Caco-2 (cell line): ENCODE data around the gene CETP. TPM values are rescaled to one million over a fixed set of nuclear protein-coding genes. Genes with fewer than 3 reads are reported as not detected.

Source experiments
- BruUV-seq: library from RNA; stranded (reverse); fragments of 400-500 nt; replicated peaks from 2 replicates; lab custom pipeline; 2021; lab: Mats Ljungman, UMichigan
- CTCF ChIA-PET: fragments of 300-600 bp; sonication (Branson Sonifier 250); formaldehyde crosslinking; loops from one replicate; lab custom pipeline; 2022; ENCODE audit warnings: antibody characterized with exemption; lab: Charles Lee
- POLR2A ChIA-PET: fragments of 300-600 bp; sonication (Branson Sonifier 250); formaldehyde crosslinking; loops from one replicate; lab custom pipeline; 2022; ENCODE audit warnings: antibody characterized with exemption; lab: Charles Lee
- DNase-seq, 2 experiments: peaks; one replicate each; pipeline versions ENCODE4 v3.0.0 to v3.0.0-alpha.2; 2020 to 2022
- H3K27me3 ChIP-seq: replicated peaks from 2 replicates; pipeline ENCODE4 v1.6.0; 2011; ENCODE audit warnings: low read length; ENCODE audit not compliant: control insufficient read depth, insufficient read depth
- H3K36me3 ChIP-seq: 2 replicates; pipeline ENCODE4 v1.5.1; 2011; ENCODE audit warnings: low read length; ENCODE audit not compliant: control insufficient read depth, insufficient read depth
- H3K4me1 ChIP-seq: fragments of 250-450 bp; sonication (Bioruptor Pico); 2 replicates; pipeline ENCODE4 v1.5.1; 2020; ENCODE audit warnings: mild to moderate bottlenecking
- H3K4me3 ChIP-seq: 2 replicates; pipeline ENCODE4 v1.5.1; 2011; ENCODE audit warnings: low read depth, mild to moderate bottlenecking, control low read depth, low read length
- H3K9me3 ChIP-seq: fragments of 250-450 bp; sonication (Bioruptor Pico); 2 replicates; pipeline ENCODE4 v1.5.1; 2020; ENCODE audit warnings: mild to moderate bottlenecking, moderate library complexity
- H3K27ac Mint-ChIP-seq: one replicate; pipeline ENCODE4 v1.8.0; 2022; ENCODE audit warnings: mixed read lengths; ENCODE audit not compliant: unreplicated experiment
- H3K27me3 Mint-ChIP-seq: one replicate; pipeline ENCODE4 v1.8.0; 2022; ENCODE audit warnings: mixed read lengths; ENCODE audit not compliant: insufficient read depth, unreplicated experiment
- H3K36me3 Mint-ChIP-seq: one replicate; pipeline ENCODE4 v1.8.0; 2022; ENCODE audit warnings: mild to moderate bottlenecking, mixed read lengths; ENCODE audit not compliant: insufficient read depth, unreplicated experiment
- H3K4me1 Mint-ChIP-seq: one replicate; pipeline ENCODE4 v1.8.0; 2022; ENCODE audit warnings: low read depth, mixed read lengths; ENCODE audit not compliant: unreplicated experiment
- H3K4me3 Mint-ChIP-seq: one replicate; pipeline ENCODE4 v1.8.0; 2022; ENCODE audit warnings: mild to moderate bottlenecking, moderate library complexity, mixed read lengths; ENCODE audit not compliant: unreplicated experiment
- H3K9me3 Mint-ChIP-seq: one replicate; pipeline ENCODE4 v1.8.0; 2022; ENCODE audit warnings: mixed read lengths; ENCODE audit not compliant: unreplicated experiment
- intact Hi-C: fragments of 100-400 bp; cut with micrococcal nuclease; formaldehyde crosslinking; loops from one replicate; pipeline ENCODE4 v1.10.0; 2022; ENCODE audit not compliant: unreplicated experiment
- total RNA-seq: library from RNA; stranded (reverse); gene quantifications from 2 replicates; pipeline ENCODE4 v1.2.3, GENCODE V29; 2022
- TF ChIP-seq, protein P1 (sequence below), 2 experiments: fragments of 200-600 bp in 1 of 2; IDR thresholded peaks; 1 replicate in 1 of 2; 2 replicates in 1 of 2; pipeline versions ENCODE4 v1.5.1 to v1.8.0; 2011 to 2022; ENCODE audit warnings: antibody characterized with exemption in 1 of 2, control low read depth in 1 of 2, inconsistent platforms in 1 of 2, low read depth in 1 of 2, low read length in 1 of 2, mild to moderate bottlenecking in 1 of 2, moderate library complexity in 1 of 2; ENCODE audit not compliant: insufficient read depth in 1 of 2, severe bottlenecking in 1 of 2, unreplicated experiment in 1 of 2

CETP gene
- total RNA-seq, 1 experiment from 2014 or later: not detected

- no peak for DNase-seq
- H3K9me3 Mint-ChIP-seq: no peaks in the 10 kb centered on the region
- Histone ChIP-seq H3K9me3 (no peaks in the 10 kb centered on the region), H3K36me3 (0 out of 2 replicates have a peak, but pooled peaks cover 1% of the 10 kb centered on the region), H3K4me1 (peaks cover 28% of the 10 kb centered on the region), H3K4me3 (no peak overlapping the region; the same call in none of the 2 replicates), H3K27me3 (no peaks in the 10 kb centered on the region)
- intact Hi-C loops: no loop called here
- H3K36me3 Mint-ChIP-seq: peaks cover 50% of the 10 kb centered on the region
- peak overlapping the region; percentile 100 for H3K4me3 Mint-ChIP-seq
- no peaks in the 10 kb centered on the region for H3K27me3 Mint-ChIP-seq
- no TSS peak for BruUV-seq
- ChIA-PET POLR2A (interaction anchor here (0.6 to 1.7 kb wide), 10 partner anchors 9 to 92 kb away, joined by 3 to 18 read pairs (median 6); no protein-coding TSS in a partner anchor), CTCF (interaction anchor here (0.6 to 1.7 kb wide), 6 partner anchors 8 to 415 kb away, joined by 3 to 9 read pairs (median 4); no protein-coding TSS in a partner anchor)
- TF ChIP-seq, protein P1, sequence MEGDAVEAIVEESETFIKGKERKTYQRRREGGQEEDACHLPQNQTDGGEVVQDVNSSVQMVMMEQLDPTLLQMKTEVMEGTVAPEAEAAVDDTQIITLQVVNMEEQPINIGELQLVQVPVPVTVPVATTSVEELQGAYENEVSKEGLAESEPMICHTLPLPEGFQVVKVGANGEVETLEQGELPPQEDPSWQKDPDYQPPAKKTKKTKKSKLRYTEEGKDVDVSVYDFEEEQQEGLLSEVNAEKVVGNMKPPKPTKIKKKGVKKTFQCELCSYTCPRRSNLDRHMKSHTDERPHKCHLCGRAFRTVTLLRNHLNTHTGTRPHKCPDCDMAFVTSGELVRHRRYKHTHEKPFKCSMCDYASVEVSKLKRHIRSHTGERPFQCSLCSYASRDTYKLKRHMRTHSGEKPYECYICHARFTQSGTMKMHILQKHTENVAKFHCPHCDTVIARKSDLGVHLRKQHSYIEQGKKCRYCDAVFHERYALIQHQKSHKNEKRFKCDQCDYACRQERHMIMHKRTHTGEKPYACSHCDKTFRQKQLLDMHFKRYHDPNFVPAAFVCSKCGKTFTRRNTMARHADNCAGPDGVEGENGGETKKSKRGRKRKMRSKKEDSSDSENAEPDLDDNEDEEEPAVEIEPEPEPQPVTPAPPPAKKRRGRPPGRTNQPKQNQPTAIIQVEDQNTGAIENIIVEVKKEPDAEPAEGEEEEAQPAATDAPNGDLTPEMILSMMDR (IDR thresholded peaks at IDR 0.05; ENCODE audit: insufficient read depth in 1 of 2, low read depth in 1 of 2, low read length in 1 of 2, severe bottlenecking in 1 of 2, unreplicated experiment in 1 of 2): no peak
- H3K27ac Mint-ChIP-seq: peak overlapping the region; percentile 99
- peaks cover 9% of the 10 kb centered on the region for H3K4me1 Mint-ChIP-seq
Observed at GRCh38 chr16:56930486-56931270, 31.1 kb upstream of the CETP start.

DNA sequence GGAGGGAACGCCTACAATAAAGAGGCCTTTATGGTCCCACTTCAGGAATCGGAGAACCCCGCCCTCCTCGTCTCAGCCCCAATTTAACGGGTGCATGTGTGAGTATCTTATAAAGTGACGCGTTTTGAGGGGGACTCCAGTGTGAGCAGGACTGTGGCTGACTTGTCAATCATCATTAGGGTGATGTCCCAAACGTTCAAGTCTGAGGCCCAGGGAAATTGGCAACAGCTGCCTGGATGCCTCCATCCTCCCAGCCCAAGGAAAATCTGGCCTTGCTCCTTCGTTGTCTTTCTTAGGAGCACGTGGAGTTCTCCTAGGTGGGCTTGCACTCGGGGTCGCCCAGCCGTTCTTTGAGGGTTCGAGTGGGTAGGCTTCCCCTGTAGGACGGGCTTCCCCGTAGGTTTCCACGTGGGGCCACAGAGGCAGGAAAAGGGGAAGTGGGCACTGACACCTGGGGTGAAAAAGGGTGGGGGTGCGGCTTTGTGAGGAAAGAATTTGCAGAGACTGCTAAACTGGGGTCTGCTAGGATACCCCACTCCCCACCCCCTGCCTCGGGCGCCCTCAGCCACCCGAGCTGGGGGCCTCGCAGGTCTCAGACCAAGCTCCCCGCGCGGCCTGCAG lies 30.4 kb upstream of the CETP start:
- TSS peak; percentile 97 for BruUV-seq
- peak overlapping the region; percentile 100 for H3K4me3 Mint-ChIP-seq
- intact Hi-C loops: no loop called here
- Histone ChIP-seq H3K9me3 (no peaks in the 10 kb centered on the region), H3K36me3 (0 out of 2 replicates have a peak, but pooled peaks cover 1% of the 10 kb centered on the region), H3K27me3 (no peaks in the 10 kb centered on the region), H3K4me1 (peaks cover 28% of the 10 kb centered on the region), H3K4me3 (peak overlapping the region; percentile 48)
- TF ChIP-seq, protein P1 (IDR thresholded peaks at IDR 0.05; ENCODE audit: insufficient read depth in 1 of 2, low read depth in 1 of 2, low read length in 1 of 2, severe bottlenecking in 1 of 2, unreplicated experiment in 1 of 2): no peak
- H3K27ac Mint-ChIP-seq: peak overlapping the region; percentile 99
- ChIA-PET CTCF (interaction anchor here (0.6 to 1.7 kb wide), 7 partner anchors 9 to 414 kb away, joined by 3 to 9 read pairs (median 4); no protein-coding TSS in a partner anchor), POLR2A (interaction anchor here (0.6 to 1.7 kb wide), 17 partner anchors 9 to 92 kb away, joined by 3 to 18 read pairs (median 5); no protein-coding TSS in a partner anchor)
- no peaks in the 10 kb centered on the region for H3K9me3 Mint-ChIP-seq
- peak; percentile 50 to 69 for DNase-seq
- no peaks in the 10 kb centered on the region for H3K27me3 Mint-ChIP-seq
- peaks cover 57% of the 10 kb centered on the region for H3K36me3 Mint-ChIP-seq
- peaks cover 15% of the 10 kb centered on the region for H3K4me1 Mint-ChIP-seq
